Astrocyte of the cerebellum (primary cell): ENCODE data around the gene EYS.
"Not testable (repeated sequence)": the region's sequence is repeated elsewhere in the genome, so short reads cannot be mapped to it uniquely, and the experiment has no call there.

Experiments used
- DNase-seq: peaks from one replicate; pipeline ENCODE4 v3.0.0-alpha.2; 2011; ENCODE audit warnings: low read depth
- H3K4me3 ChIP-seq: 2 replicates; pipeline ENCODE4 v1.5.1; 2011; ENCODE audit warnings: mild to moderate bottlenecking, low read depth, low read length, moderate library complexity
- in situ Hi-C: cut with HindIII; loops from 2 replicates; pipeline ENCODE4 v1.10.0; 2017; ENCODE audit warnings: low sequenced_read_pairs
- TF ChIP-seq, protein P1 (sequence below): IDR thresholded peaks from 2 replicates; pipeline ENCODE4 v1.5.1; 2012; ENCODE audit warnings: low read length, low read depth, moderate library complexity, mild to moderate bottlenecking; ENCODE audit errors: missing control alignments

Gene EYS

DNA sequence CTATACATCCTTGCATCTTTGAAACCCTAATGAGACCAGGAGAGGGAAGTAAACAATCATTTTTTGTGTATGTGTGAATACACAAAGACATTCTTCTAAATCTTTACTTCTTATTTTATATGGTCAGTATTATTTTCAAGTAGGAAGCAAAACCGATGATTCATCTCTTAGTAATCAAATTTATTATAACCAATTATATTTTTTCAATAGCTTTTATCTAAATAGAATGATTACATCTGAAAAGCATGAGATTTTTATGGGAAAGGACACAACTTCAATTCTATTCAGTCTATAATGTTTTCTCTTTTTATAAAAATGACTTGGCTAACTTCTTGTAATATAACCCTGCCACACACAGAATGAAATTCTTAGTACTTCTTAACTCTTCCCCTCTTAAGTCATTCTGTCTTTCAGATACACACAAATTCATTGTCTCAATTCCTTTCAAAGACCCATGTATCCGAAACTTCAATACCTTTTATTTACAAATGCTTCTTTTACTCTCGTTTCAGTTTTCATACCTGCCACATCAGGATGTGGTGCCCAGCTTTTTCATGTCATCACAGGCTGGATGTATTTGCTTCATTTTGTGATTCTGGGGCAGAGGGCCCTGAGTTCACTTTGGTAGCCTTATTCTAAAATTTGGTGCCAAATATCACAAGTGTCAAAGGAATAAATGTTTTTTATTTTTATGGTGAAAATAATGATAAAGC, 1844.4 kb downstream of the EYS start:
- TF ChIP-seq, protein P1, sequence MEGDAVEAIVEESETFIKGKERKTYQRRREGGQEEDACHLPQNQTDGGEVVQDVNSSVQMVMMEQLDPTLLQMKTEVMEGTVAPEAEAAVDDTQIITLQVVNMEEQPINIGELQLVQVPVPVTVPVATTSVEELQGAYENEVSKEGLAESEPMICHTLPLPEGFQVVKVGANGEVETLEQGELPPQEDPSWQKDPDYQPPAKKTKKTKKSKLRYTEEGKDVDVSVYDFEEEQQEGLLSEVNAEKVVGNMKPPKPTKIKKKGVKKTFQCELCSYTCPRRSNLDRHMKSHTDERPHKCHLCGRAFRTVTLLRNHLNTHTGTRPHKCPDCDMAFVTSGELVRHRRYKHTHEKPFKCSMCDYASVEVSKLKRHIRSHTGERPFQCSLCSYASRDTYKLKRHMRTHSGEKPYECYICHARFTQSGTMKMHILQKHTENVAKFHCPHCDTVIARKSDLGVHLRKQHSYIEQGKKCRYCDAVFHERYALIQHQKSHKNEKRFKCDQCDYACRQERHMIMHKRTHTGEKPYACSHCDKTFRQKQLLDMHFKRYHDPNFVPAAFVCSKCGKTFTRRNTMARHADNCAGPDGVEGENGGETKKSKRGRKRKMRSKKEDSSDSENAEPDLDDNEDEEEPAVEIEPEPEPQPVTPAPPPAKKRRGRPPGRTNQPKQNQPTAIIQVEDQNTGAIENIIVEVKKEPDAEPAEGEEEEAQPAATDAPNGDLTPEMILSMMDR, result no peak
- in situ Hi-C loops, result no loop called here
- H3K4me3 ChIP-seq, result no peak overlapping the region
- DNase-seq, result no peak

DNA sequence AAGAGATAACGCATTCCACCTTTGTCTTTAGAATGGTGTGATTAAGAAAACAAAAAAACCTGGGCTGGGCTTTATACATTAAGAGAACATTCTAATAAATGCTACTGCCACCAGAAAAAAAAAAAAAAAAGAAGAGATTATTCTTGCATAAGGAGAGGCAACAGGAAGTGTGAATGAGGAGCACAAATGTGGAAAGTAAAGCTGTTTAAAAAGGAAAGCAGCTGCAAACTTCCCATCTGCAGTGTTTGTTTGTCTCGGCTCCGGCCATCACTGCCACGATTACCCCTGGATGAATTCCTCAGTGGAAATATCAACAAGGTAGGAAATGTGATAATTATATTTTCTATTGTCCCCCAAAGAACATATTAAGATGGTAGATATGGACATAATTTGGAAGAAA, 1847.5 kb downstream of the EYS start:
- DNase-seq, result no peak
- in situ Hi-C loops, result no loop called here
- TF ChIP-seq, protein P1, result no peak
- H3K4me3 ChIP-seq, result no peak overlapping the region

DNA sequence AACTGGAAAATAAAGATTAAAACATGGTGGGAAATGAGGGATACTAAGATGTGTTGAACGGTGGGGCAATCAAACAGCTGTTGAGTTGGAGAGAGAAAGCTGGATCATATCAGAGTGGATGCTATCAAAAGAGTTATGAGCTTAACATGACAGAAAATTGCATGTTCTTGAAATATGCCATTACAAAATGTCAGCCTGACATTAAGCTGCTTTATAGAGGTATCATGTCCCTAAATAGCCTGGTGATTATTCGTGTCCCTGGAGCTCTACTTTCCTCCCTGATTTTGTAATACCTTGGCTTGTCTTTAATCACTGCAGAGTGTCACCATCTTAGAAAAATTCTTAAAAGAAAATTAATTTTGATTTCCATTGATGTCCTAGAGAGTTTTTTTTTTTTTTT, 1848.3 kb downstream of the EYS start:
- no peak overlapping the region for H3K4me3 ChIP-seq
- DNase-seq, result no peak
- in situ Hi-C loops, result no loop called here
- TF ChIP-seq, protein P1, result no peak

DNA sequence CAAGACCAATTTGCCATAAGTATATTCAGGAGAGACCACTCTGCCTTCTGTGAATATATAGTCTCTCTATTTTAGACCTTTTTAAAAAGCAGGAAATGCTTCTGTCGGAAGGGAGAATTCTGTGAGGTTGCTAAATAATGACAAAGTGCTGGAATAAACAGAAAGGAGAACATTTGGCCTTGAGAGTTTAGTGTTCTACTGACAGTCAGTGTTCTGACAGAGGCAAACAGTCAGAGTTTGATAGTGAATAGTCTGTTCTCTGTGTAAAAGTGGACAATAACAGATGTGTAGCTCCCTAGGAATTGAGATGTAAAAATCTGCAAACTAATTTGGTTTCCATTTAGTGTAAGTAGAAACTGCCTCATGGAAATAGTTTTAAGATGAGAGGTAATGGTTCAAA, 1850.8 kb downstream of the EYS start:
- DNase-seq, result no peak
- H3K4me3 ChIP-seq, result no peak overlapping the region
- TF ChIP-seq, protein P1, result no peak
- in situ Hi-C loops, result no loop called here

DNA sequence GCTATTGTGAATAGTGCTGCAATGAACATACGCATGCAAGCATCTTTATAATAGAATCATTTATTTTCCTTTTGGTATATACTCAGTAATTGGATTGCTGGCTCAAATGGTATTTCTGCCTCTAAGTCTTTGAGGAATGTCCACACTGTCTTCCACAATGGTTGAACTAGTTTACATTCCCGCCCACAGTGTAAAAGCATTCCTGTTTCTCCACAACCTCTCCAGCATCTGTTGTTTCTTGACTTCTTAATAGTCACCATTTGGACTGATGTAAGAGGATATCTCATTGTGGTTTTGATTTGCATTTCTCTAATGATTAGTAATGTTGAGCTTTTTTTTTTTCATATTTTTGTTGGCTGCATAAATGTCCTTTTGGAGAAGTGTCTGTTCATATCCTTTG, 1862.7 kb downstream of the EYS start:
- no peak overlapping the region for H3K4me3 ChIP-seq
- TF ChIP-seq, protein P1, result no peak
- peak; percentile 8 for DNase-seq
- in situ Hi-C loops, result no loop called here

DNA sequence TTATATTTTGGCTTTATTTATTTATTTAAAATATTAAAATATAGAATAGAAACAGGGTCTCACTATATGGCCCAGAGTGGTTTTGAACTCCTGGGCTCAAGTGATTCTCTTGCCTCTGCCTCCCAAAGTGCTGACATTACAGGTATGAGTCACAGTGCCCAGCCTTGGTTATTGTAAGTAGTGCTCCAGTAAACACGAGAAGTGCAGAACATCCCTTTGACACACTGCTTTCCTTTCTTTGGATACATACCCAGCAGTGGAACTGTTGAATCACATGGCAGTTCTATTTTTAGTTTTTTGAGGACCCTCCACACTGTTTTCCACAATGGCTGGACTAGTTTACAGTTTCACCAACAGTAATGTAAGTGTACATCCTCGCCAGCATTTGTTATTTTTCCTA, 1867.5 kb downstream of the EYS start:
- in situ Hi-C loops, result no loop called here
- DNase-seq, result no peak

DNA sequence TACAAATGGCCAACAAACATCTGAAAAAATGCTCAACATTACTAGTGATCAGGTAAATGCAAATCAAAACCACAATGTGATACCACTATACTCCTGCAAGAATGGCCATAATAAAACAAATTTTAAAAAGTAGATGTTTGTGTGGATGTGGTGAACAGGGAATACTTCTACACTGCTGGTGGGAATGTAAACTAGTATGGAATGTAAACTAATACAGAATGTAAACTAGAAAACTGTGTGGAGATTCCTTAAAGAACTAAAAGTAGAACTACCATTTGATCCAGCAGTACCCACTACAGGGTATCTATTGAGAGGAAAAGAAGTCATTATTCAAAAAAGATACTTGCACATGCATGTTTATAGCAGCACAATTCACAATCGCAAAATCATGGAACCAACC, 1878.3 kb downstream of the EYS start:
- in situ Hi-C loops, DNase-seq, H3K4me3 ChIP-seq: not testable (repeated sequence)

More for the DNA sequence above, 1867.5 kb downstream of the EYS start:
- TF ChIP-seq, protein P1, result no peak
- H3K4me3 ChIP-seq, result no peak overlapping the region
